Measurements from ENCODE around the gene VKORC1L1. TPM values are rescaled to one million over a fixed set of nuclear protein-coding genes. Genes with fewer than 3 reads are reported as not detected.
"Not testable (repeated sequence)": the region's sequence is repeated elsewhere in the genome, so short reads cannot be mapped to it uniquely, and the experiment has no call there.

The VKORC1L1 gene
- total and polyA plus RNA-seq, 10 of the 15 experiments (the other 5 are each of a cell fraction or from before 2014, with no cell fraction given) = 3.3 to 18.8 (median 12.5) TPM

DNA sequence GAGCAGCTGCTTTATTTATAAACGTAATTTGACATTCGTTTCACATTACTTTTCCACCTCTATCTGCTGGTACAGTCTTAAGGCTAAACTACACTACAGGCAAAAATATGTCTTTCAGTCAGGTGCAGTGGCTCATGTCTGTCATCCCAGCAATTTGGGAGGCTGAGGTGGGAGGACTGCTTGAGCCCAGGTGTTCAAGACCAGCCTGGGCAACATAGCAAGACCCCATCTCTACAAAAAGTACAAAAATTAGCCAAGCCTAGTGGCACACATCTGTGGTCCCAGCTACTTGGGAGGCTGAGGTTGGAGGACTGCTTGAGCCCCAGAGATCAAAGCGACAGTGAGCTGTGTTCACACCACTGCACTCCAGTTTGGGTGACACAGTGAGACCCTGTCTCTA is 91.8 kb downstream of the VKORC1L1 start:
- CTCF ChIA-PET = not testable (repeated sequence)

DNA sequence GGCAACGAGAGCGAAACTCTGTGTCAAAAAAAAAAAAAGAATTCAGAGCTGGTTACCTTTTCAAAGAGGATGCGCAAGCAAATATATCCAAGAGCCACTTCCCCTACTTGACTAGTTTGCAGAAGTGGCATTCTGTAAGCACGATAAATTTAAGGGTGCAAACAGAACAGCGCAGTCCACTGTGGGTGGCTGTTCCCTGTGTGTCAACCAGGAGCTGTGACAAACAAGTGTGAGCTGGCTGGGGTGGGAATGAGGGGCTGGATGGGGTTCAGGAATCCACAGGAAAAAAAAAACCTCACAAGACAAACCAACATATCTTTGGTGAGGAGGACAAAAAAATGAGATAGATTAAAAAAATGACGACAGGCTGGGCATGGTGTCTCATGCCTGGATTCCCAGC is 93.3 kb downstream of the VKORC1L1 start:
- Histone ChIP-seq H3K9me3 (replicated peaks; ENCODE audit: control insufficient read depth, insufficient read depth, low read length) (no peaks in the 10 kb centered on the region), H3K79me2 (ENCODE audit: control insufficient read depth, insufficient read depth, low read length) (no peaks in the 10 kb centered on the region), H4K20me1 (ENCODE audit: control insufficient read depth, insufficient read depth) (no peaks in the 10 kb centered on the region), H3K27me3 (replicated peaks in 1 of 2; ENCODE audit: control insufficient read depth in 2 of 2, insufficient read depth in 2 of 2, low read length in 1 of 2) (no peaks in the 10 kb centered on the region), H2AFZ (ENCODE audit: control insufficient read depth, low read depth, low read length) (no peak overlapping the region), H3K4me3 (no peak overlapping the region), H3K36me3 (ENCODE audit: control insufficient read depth in 2 of 2, insufficient read depth in 2 of 2, low read length in 1 of 2) (peaks cover 2 to 26% of the 10 kb centered on the region in 2 experiments; a peak in 3 of 4 replicates), H3K4me2 (ENCODE audit: control insufficient read depth, insufficient read depth) (no peak overlapping the region), H3K4me1 (ENCODE audit: control insufficient read depth, insufficient read depth, low read length) (no peaks in the 10 kb centered on the region), H3K9ac (ENCODE audit: control insufficient read depth, insufficient read depth, low read length) (no peak overlapping the region), H3K27ac (ENCODE audit: control insufficient read depth, insufficient read depth) (no peak overlapping the region)
- intact Hi-C loops (cut with micrococcal nuclease; ENCODE audit: unreplicated experiment) (no loop called here), in situ Hi-C loops (cut with MboI) (no loop called here)
- ChIA-PET CTCF (no interaction called here), SMC1A (ENCODE audit: uncharacterized antibody, unreplicated experiment) (no interaction called here), POLR2A (no interaction called here), RAD21 (ENCODE audit: unreplicated experiment) (no interaction called here)
- 83% methylated on average over 6 of the region's 6 CpGs for WGBS (ENCODE audit: insufficient coverage, insufficient replicate concordance, low lambda C conversion rate, missing lambda C conversion rate)
- DNase-seq (ENCODE audit: low read depth, low spot score) (no peak), FAIRE-seq (no peak), ATAC-seq (no peak)
- no TSS peak for BruUV-seq (replicated peaks)
- no peak for TF ChIP-seq TARDBP (IDR thresholded peaks at IDR 0.05; ENCODE audit: borderline replicate concordance)
- no peak for TF ChIP-seq ESRRA (IDR thresholded peaks at IDR 0.05; ENCODE audit: low read length)
- no peak for TF ChIP-seq ZNF274 (IDR thresholded peaks at IDR 0.05; ENCODE audit: insufficient read depth, insufficient read length)
- TF ChIP-seq, protein P1, sequence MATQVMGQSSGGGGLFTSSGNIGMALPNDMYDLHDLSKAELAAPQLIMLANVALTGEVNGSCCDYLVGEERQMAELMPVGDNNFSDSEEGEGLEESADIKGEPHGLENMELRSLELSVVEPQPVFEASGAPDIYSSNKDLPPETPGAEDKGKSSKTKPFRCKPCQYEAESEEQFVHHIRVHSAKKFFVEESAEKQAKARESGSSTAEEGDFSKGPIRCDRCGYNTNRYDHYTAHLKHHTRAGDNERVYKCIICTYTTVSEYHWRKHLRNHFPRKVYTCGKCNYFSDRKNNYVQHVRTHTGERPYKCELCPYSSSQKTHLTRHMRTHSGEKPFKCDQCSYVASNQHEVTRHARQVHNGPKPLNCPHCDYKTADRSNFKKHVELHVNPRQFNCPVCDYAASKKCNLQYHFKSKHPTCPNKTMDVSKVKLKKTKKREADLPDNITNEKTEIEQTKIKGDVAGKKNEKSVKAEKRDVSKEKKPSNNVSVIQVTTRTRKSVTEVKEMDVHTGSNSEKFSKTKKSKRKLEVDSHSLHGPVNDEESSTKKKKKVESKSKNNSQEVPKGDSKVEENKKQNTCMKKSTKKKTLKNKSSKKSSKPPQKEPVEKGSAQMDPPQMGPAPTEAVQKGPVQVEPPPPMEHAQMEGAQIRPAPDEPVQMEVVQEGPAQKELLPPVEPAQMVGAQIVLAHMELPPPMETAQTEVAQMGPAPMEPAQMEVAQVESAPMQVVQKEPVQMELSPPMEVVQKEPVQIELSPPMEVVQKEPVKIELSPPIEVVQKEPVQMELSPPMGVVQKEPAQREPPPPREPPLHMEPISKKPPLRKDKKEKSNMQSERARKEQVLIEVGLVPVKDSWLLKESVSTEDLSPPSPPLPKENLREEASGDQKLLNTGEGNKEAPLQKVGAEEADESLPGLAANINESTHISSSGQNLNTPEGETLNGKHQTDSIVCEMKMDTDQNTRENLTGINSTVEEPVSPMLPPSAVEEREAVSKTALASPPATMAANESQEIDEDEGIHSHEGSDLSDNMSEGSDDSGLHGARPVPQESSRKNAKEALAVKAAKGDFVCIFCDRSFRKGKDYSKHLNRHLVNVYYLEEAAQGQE (IDR thresholded peaks at IDR 0.05; ENCODE audit: low read depth, low read length) = no peak
- TF ChIP-seq ASH2L (IDR thresholded peaks at IDR 0.05; ENCODE audit: borderline replicate concordance, low read depth) = no peak
- no peak for TF ChIP-seq ZNF384 (IDR thresholded peaks at IDR 0.05; ENCODE audit: borderline replicate concordance, low read depth, low read length)
- no peak for TF ChIP-seq ZNF24 (IDR thresholded peaks at IDR 0.05)
- no peak for TF ChIP-seq SUPT20H (IDR thresholded peaks at IDR 0.05; ENCODE audit: borderline replicate concordance, control insufficient read depth, low read depth, low read length)
- TF ChIP-seq, protein P2, sequence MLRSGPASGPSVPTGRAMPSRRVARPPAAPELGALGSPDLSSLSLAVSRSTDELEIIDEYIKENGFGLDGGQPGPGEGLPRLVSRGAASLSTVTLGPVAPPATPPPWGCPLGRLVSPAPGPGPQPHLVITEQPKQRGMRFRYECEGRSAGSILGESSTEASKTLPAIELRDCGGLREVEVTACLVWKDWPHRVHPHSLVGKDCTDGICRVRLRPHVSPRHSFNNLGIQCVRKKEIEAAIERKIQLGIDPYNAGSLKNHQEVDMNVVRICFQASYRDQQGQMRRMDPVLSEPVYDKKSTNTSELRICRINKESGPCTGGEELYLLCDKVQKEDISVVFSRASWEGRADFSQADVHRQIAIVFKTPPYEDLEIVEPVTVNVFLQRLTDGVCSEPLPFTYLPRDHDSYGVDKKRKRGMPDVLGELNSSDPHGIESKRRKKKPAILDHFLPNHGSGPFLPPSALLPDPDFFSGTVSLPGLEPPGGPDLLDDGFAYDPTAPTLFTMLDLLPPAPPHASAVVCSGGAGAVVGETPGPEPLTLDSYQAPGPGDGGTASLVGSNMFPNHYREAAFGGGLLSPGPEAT (IDR thresholded peaks at IDR 0.05; ENCODE audit: low read depth) = no peak
- TF ChIP-seq, protein P3, sequence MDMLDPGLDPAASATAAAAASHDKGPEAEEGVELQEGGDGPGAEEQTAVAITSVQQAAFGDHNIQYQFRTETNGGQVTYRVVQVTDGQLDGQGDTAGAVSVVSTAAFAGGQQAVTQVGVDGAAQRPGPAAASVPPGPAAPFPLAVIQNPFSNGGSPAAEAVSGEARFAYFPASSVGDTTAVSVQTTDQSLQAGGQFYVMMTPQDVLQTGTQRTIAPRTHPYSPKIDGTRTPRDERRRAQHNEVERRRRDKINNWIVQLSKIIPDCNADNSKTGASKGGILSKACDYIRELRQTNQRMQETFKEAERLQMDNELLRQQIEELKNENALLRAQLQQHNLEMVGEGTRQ (IDR thresholded peaks at IDR 0.05; ENCODE audit: borderline replicate concordance, low read depth, low read length) = no peak

More for the DNA sequence above, 91.8 kb downstream of the VKORC1L1 start:
- H3K27ac ChIP-seq (ENCODE audit: control insufficient read depth, insufficient read depth); FAIRE-seq; intact Hi-C loops (cut with micrococcal nuclease; ENCODE audit: unreplicated experiment); H3K4me2 ChIP-seq (ENCODE audit: control insufficient read depth, insufficient read depth); BruUV-seq (replicated peaks); DNase-seq (ENCODE audit: low read depth, low spot score); H3K27me3 ChIP-seq (replicated peaks in 1 of 2; ENCODE audit: control insufficient read depth in 2 of 2, insufficient read depth in 2 of 2, low read length in 1 of 2); POLR2A ChIA-PET; H3K79me2 ChIP-seq (ENCODE audit: control insufficient read depth, insufficient read depth, low read length); H3K4me1 ChIP-seq (ENCODE audit: control insufficient read depth, insufficient read depth, low read length); H2AFZ ChIP-seq (ENCODE audit: control insufficient read depth, low read depth, low read length); H3K9me3 ChIP-seq (replicated peaks; ENCODE audit: control insufficient read depth, insufficient read depth, low read length); ATAC-seq; H3K9ac ChIP-seq (ENCODE audit: control insufficient read depth, insufficient read depth, low read length); H3K4me3 ChIP-seq; RAD21 ChIA-PET (ENCODE audit: unreplicated experiment); H4K20me1 ChIP-seq (ENCODE audit: control insufficient read depth, insufficient read depth); in situ Hi-C loops (cut with MboI); SMC1A ChIA-PET (ENCODE audit: uncharacterized antibody, unreplicated experiment): not testable (repeated sequence)
- WGBS (ENCODE audit: insufficient coverage, insufficient replicate concordance, low lambda C conversion rate, missing lambda C conversion rate) = 85% methylated on average over 3 of the region's 3 CpGs
- H3K36me3 ChIP-seq (ENCODE audit: control insufficient read depth in 2 of 2, insufficient read depth in 2 of 2, low read length in 1 of 2) = peaks cover 6 to 32% of the 10 kb centered on the region in 2 experiments; a peak in 3 of 4 replicates
